ENCODE results near the gene OR6K2.
"Not testable (repeated sequence)": the region's sequence is repeated elsewhere in the genome, so short reads cannot be mapped to it uniquely, and the experiment has no call there.

OR6K2 gene, protein sequence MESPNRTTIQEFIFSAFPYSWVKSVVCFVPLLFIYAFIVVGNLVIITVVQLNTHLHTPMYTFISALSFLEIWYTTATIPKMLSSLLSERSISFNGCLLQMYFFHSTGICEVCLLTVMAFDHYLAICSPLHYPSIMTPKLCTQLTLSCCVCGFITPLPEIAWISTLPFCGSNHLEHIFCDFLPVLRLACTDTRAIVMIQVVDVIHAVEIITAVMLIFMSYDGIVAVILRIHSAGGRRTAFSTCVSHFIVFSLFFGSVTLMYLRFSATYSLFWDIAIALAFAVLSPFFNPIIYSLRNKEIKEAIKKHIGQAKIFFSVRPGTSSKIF

DNA sequence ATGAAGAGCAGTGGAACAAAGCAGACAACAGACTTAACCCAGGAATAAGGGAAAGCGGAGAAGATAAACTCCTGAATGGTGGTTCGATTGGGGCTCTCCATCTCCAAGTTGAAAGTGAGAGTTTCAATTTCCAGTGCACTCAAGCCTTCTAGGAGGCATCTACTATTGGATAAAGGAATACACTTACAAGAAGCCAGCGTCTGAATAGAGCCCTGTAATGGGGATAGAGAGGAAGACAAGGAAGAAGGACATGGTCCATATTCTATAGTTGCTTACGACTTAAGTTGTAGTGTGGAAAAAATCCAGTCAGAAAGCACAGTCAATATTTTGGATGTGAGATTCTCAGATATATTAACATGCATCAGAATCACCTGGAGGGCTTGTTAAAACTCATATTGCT is at the start of gene OR6K2:
OR6K2 (minus strand) TSS at position 101 of the 400 bp plus-strand sequence; CDS start at position 101, 0 bp downstream.
- DNase-seq: no peak

DNA sequence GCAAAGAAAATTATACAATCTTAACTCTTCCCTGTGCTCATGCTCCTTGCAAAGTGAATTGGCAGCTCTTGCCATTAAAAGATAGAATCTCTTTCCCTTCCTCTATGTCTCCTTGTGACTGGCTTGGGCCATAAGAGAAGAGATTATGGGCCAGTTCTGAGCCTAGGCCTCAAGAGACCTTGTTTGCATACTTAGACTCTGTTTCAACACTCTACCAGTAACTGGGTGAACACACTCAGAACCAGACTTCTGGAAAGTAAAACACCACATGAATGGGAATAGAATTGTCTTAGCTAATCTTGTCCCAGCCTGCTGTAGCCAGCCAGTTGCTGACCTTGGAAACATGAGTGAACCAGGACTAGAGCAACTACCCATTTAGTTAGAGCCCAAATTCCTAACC is 35.4 kb upstream of the OR6K2 start:
- DNase-seq: no peak

DNA sequence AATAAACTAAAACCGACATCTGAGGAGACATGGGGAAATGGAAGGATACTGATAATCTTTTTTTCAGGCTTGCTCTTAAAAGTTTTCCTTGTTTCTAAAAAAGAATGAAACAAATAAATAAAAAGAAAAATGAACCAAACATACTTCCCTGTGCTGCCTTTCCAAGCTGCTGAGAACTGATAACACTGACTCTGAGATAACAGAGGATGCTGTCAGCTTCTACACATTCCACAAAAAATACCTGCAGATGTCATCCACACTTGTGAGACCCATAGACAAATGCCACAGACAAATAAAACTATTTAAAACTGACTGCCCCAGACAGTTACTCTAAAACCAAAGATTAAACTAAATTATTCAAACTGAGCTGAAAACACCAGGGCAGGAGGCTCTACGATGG is 32.1 kb upstream of the OR6K2 start:
- no peak for DNase-seq

DNA sequence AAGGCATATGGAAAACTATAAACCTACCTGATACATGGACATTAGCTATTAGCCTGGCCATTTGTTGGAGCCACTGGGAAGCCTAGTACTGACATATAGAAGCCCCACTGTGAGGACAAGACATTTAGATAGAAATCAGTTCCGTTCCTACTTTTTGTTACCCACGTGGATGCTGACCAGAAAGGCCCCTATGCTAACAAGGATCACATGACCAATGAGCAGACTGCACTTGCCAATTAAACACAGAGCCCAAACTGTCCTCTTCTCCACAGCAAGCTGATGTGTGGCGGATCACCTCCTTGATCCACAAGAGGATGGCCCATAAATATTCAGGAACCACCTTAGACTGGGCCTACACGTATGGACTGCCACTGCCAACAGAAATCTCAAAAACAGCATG is 31.3 kb upstream of the OR6K2 start:
- DNase-seq: no peak

DNA sequence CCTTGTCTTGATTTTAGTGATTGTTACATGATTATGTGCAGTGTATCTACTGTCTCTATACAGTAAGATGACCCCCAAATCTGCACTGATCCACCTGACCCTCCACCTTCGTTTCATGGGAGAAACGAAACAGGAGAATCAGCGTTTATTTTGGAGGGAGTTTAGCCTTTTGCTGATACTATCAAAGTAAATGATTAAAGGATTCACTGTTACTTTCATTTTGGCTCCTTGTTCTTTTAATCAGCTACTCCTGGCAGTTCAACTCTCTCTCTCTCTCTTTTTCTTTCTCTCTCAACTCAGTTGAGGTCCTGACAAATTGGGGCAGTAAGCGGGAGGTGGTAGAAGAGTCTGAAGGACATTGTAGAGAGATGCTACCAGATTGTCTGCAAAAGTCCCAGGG is 30.0 kb upstream of the OR6K2 start:
- DNase-seq: no peak

DNA sequence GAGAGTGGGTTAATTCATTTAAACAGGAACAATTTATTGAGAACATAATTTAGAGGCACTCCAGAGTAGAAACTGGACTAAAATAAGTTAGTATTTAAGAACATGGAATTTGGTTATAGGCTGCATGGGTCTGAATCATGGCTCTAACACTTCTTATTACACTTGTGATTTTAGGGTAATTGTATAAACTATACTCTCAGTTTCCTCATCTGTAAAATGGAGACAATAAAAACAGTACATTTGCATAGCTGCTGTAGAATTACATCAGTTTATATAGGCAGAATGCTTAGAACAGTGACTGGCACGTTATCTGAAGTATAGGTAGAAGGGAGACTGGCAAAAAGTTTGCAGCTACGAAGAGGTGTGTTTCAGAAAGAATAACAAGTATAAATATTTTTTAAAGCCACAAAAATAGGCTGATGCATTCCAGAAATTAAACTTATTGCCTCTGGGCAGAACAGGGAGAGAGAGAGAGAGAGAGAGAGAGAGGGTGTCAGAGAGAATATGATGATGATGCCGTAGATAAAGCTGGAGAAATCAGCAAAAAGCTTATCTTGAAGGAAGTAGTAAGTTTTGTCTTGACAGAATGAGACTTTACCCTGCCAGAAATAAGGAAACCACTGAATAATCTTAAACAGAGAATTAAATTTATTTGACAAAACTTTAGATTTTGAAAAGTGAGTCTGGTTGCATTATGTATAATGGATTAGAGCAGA is 28.2 kb upstream of the OR6K2 start:
- no peak for DNase-seq

DNA sequence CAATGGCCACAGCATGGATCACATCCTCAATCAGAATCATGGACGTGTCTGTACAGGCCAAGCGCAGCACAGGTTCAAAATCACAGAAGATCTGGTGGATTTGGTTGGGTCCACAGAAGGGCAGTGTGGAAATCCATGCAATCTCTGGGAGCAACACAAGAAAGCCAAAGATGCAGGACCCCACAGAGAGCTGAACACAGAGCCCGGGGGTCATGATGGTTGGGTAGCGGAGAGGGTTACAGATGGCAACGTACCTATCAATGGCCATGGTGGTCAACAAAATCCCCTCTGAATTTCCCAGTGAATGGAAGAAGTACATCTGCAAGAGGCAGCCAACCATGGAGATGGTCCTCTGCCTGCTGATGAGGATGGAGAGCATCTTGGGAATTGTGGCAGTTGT is 24.0 kb upstream of the OR6K2 start:
- no peak for DNase-seq

DNA sequence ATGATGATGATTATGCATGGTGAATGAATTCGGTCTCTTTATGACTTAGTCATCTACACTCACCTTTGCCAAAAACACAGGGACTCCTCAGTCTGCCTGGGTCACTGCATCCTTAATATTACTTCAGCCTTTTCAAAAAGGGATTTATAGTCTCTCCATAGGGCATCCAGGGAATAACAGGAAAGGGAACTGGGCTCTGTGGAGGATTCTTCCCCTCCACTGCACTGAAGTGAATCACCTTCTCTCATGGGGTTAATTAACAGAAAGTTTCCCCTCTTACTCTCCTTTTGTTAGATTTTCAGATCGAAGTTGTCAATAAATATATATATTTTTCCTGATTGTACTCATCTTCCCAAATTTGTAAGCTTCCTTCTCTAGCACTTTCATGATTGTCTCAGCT is 20.2 kb upstream of the OR6K2 start, which contains the start of gene OR6K3:
OR6K3 (minus strand) TSS at position 101 of the 400 bp plus-strand sequence. CDS start 2,605 bp downstream, outside the sequence.
- no peak for DNase-seq

DNA sequence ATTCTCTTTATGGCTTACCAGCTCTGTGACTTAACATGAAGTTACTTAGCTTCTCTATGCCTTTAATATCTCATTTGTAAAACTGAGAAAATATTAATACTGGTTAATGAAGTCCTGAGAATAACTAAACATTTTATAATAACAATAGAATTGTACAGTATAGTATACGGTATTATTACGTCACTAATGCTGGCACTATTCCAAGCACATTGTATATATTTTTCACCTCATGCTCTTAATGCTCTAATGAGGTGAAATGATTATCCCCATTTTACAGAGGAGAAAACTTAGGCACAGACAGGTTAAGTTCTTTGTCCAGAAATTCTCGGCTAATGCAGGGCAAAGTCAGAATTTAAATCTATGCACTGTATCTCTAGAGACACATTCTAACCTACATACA is 19.2 kb upstream of the OR6K2 start:
- no peak for DNase-seq

DNA sequence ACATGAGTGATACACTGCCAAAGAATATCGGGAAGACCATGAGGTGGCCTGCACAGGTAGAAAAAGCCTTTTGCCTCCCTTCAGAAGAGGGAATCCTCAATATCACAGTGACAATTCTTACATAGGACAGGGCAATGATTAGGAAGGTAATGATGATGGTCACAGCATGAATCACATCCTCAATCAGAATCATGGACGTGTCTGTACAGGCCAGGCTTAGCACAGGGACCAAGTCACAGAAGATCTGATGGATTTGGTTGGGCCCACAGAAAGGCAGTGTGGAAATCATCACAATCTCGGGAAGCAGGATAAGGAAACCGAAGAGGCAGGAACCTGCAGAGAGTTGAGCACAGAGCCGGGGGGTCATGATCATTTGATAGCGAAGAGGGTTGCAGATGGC is 16.9 kb upstream of the OR6K2 start:
- no peak for DNase-seq

DNA sequence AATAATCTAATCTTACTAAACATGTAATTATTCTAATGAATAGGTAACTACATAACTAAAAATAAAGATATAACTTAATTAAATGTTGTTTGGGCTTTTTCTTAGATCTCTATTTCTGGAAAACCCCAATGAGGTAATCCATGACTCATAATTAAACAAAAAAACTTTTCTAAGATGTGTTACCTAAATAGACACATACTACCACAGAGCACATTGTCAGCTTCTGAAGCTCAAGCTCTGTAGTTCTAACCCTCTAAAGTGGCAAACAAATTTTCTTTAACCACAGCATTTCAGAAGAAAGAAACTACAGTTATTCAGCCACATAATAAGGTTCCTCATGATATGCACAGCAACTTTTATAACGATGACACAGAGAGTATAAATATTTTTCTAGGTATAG is 15.9 kb upstream of the OR6K2 start:
- DNase-seq: no peak

DNA sequence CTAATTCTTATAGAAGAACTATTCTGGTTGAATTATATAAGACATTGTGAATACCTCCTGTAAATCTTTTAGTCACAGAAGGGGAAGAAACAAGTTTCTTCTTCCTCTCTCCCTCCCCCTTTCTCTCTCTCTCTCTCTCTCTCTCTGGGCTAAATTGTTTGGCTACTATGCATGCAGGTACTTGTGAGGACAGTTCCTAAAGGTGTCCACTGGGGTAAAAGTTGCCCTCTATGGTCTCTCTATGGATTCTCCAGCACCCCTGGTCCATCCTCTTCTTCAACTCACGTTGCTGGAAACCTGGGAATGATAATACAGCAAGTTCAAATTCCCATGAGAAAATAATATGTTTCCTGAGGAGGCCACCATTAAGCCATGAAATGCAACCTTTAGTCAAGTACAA is 14.3 kb upstream of the OR6K2 start:
- no peak for DNase-seq

DNA sequence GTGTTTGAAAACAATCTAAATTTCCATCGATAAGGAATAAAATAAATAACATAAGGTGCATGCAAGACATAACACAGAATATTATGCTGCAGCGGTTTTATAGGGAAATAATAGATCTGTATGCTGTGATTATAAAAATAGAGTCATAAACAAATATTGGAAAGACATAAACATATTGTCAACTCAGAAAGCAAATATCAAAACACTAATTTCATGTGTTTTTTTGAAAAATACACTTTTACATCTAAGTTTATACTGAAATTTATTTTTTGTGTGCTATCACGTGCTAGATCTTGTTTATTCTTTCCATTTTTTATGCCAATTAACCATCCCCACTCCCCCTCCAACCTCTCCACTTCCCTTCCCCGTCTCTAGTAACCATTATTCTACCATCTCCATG is 10.6 kb upstream of the OR6K2 start:
- DNase-seq: no peak

DNA sequence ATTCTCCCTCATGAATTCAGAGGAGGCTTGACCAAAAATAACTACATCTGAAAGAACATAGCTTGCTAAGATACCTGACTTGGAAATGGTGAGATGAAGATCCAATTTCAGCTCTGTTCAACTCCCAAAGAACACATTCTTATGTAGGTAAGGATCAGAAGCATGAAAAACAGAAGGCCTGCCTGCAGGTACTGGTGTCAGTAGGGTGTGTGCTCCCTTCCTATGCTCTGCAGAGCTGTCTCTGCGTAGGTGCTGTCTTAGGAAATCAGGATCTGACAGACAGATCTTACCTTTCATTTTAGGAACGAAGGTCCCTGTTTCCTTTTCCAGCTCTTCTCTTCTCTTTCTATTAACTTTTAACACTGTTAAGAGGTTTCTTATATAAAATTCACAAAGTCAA is 5.6 kb upstream of the OR6K2 start:
- no peak for DNase-seq

DNA sequence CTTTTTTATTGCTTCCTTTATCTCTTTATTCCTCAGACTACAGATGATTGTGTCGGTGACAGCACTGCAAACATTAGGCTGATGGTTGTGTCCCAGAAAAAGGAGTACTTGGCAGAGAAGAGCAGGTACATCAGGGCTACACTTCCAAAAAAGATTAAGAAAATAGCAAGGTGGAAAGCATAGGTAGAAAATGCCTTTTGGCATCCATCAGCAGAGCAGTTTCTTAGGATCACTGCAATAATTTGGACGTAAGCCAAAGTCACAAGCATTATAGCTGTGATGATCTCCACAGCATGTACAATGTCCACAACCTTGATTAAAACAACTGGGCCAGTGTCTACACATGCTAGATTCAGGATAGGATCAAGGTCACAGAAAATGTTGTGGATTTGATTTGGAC is 5.9 kb downstream of the OR6K2 start:
- DNase-seq: no peak

DNA sequence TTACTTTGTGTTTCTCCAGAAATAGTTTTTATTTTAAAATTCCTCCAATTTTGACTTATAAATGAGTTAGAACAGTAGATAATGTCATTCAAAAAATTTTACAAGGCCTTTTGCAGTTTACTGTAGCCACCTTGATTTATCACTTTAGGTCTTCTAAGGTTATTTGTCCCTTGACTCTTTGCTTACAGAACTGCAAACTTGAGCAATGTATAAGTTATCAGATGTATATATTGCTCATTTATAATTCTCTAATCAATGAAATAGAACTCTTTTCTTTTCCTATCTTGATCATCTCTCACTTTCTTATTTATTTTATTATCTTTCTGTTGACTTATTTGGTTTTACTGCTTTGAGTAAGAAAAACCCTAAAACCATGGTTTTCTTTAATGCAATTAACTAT is 8.1 kb downstream of the OR6K2 start:
- no peak for DNase-seq

DNA sequence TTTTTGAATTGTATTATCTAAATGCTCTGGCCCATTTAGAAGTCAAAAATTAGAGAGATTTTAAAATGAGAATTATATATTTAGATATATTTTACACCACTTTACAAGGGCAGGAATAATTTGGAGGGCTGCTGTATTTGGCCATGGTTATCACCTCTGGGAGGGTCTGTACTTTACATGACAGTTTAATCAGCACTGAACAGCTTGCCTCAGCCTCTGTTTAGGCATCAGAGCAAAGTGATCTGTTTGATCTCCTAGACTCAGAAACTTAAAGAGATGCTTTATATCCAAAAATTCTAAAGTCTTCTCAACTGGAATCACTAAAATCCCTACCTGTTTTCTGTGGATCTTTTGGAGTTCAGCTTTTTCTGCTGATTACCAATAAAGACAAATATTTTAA is 8.5 kb downstream of the OR6K2 start:
- DNase-seq: no peak

DNA sequence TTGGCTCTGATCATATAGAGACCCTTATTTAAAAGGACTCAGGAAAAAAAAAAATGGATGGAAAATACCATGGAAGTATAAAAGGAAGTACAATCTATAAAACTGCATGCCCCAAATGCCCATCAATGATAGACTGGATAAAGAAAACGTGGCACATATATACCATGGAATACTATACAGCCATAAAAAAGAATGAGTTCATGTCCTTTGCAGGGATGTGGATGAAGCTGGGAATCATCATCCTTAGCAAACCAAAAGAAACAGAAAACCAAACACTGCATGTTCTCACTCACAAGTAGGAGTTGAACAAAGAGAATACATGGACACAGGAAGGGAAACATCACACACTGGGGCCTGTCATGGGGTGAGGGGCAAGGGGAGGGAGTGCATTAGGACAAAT is 9.3 kb downstream of the OR6K2 start:
- DNase-seq: not testable (repeated sequence)

DNA sequence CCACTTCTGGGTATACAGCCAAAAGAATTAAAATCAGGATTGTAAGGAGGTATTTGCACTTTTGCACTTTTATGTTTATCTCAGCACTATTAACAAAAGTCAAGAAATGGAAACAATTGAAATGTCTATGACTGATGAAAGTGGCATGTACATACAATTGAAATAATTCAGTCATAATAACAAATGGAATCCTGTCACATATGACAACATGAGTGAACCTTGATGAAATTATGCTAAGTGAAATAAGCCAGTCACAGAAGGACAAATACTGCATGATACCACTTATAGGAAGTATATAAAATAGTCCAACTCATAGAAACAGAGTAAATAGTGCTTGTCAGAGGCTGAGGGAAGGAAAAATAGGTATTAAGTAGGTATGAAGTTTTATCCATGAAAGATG is 10.6 kb downstream of the OR6K2 start:
- DNase-seq: no peak

DNA sequence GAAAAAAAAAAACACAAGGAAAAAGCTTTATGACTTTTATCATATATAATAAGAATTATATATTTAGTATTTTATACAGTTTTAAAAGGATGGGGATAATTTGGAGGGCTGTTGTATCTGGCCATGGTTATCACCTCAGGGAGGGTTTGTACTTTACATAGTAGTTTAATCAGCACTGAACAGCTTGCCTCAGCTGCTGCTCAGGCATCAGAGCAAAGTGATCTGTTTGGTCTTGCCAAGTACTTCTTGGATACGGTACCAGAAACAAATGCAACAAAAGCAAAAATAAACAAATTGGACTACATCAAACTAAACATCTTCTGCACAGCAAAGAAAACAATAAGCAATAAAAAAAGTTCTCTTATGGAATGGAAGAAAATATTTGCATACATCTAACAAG is 11.3 kb downstream of the OR6K2 start:
- DNase-seq: no peak

DNA sequence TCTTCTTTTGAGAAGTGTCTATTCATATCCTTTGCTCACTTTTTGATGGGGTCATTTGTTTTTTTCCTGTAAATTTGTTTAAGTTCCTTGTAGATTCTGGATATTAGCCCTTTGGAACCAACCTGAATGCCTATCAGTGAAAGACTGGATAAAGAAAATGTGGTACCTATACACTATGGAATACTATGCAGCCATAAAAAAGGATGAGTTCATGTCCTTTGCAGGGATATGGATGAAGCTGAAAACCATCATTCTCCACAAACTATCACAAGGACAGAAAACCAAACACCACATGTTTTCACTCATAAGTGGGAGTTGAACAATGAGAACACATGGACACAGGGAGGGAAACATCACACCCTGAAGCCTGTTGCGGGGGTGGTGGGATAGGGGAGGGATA is 12.1 kb downstream of the OR6K2 start:
- not testable (repeated sequence) for DNase-seq

DNA sequence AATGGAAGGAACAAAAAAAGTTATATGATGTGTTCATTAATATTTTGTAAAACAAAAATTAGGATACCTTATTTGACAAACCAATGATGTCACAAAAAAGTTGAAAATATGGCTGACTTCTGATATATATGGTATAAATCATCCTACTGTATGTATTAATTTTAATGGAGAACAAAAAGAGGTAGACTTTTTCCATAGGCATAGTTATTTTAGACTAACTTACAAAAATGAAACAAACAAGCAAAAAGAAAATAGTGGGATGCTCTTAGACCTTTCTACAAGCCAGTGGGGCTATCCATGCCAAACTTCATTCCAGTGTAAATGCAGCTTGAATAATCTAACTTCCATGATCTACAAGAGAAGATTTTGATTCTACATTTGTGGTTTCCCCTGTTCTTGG is 13.4 kb downstream of the OR6K2 start:
- DNase-seq: no peak

DNA sequence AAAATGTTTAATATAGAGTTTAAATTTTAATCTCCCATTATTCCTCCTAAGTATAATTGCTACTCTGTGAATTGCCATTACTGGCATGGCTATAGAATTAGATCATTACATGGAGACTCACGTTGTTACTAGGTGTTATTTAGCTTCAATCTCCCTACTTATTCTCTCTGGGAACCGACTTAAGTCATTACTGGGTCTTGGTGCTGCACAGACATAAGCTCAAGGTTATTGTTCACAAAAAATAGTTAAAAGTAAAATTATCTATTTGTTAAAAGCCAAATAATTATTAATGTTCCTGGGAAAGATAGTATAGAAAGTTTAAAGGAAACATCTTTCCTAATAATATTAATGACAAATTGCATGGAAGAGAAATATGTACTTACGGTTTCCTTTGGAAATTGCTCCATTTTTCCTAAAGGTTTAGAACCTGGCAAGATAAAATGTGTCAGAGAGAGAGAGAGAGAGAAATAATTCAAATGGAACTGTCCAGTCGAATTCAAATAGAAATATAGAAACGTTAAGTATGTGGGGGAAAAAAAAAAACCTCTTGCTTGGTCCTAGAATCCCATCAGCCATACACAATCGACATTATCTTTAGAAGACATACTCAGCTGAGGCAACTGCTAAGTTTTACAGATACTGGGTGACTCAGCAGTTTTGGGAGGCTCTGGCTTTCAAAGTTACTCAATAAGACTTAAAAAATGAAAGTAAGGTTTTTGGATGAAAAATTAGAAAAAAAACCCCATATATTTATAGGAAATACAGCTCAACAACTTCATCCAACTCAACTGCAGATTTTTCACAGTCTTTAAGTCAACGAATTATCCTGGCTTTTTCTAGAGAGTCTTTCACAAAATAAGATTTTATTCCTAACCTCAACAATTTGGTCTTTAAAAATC is 14.1 kb downstream of the OR6K2 start, which contains the start of gene SPTA1:
SPTA1 (minus strand) TSS at position 605 of the 899 bp plus-strand sequence; CDS start at position 407, 198 bp downstream.
- DNase-seq: no peak

Data from NCI-H1092 (cell line).